ENCODE results near the gene ICAM4. TPM values are rescaled to one million over a fixed set of nuclear protein-coding genes. Genes with fewer than 3 reads are reported as not detected.
"Not testable (repeated sequence)": the region's sequence is repeated elsewhere in the genome, so short reads cannot be mapped to it uniquely, and the experiment has no call there.

ICAM4 gene, protein sequence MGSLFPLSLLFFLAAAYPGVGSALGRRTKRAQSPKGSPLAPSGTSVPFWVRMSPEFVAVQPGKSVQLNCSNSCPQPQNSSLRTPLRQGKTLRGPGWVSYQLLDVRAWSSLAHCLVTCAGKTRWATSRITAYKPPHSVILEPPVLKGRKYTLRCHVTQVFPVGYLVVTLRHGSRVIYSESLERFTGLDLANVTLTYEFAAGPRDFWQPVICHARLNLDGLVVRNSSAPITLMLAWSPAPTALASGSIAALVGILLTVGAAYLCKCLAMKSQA
- 66.0 TPM for total RNA-seq

DNA sequence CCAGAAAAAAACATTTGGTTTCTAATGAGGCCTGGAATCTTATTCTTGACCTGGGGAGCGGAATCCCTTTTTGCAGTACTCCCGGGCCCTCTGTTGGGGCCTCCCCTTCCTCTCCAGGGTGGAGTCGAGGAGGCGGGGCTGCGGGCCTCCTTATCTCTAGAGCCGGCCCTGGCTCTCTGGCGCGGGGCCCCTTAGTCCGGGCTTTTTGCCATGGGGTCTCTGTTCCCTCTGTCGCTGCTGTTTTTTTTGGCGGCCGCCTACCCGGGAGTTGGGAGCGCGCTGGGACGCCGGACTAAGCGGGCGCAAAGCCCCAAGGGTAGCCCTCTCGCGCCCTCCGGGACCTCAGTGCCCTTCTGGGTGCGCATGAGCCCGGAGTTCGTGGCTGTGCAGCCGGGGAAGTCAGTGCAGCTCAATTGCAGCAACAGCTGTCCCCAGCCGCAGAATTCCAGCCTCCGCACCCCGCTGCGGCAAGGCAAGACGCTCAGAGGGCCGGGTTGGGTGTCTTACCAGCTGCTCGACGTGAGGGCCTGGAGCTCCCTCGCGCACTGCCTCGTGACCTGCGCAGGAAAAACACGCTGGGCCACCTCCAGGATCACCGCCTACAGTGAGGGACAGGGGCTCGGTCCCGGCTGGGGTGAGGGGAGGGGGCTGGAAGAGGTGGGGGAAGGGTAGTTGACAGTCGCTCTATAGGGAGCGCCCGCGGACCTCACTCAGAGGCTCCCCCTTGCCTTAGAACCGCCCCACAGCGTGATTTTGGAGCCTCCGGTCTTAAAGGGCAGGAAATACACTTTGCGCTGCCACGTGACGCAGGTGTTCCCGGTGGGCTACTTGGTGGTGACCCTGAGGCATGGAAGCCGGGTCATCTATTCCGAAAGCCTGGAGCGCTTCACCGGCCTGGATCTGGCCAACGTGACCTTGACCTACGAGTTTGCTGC lies at the start of gene ICAM4:
TSS of gene ICAM4 (plus strand) at position 153 of the 935 bp plus-strand sequence. CDS start at position 211, 58 bp downstream.
- DNase-seq (ENCODE audit: low read depth in 2 of 3, low spot score in 2 of 3), result peak in 1 of 3 donors; percentile 83

DNA sequence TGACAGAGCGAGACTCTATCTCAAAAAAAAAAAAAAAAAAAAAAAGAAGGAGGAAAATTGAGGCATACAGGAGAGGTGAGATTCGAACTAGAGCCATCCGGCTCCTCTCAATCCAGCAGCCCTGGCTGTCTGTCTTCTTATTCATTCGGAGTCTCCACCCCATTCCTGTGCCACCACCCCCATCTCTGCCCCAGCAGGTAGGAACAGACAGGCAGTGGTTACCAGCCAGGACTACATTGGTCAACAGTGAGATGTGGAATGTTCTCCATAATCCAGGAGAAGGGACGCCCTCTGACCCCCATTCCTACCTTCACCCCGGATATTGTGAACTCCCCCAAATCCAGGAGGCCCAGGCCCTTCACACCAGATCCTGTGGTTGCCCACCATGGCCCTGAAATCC lies 49.1 kb upstream of the ICAM4 start:
- no peak for DNase-seq (ENCODE audit: low read depth in 2 of 3, low spot score in 2 of 3)

- peak in 1 of 3 donors; percentile 29 for DNase-seq (ENCODE audit: low read depth in 2 of 3, low spot score in 2 of 3)
Measured at GRCh38 chr19:10238172-10238783, 48.5 kb upstream of the ICAM4 start.

DNA sequence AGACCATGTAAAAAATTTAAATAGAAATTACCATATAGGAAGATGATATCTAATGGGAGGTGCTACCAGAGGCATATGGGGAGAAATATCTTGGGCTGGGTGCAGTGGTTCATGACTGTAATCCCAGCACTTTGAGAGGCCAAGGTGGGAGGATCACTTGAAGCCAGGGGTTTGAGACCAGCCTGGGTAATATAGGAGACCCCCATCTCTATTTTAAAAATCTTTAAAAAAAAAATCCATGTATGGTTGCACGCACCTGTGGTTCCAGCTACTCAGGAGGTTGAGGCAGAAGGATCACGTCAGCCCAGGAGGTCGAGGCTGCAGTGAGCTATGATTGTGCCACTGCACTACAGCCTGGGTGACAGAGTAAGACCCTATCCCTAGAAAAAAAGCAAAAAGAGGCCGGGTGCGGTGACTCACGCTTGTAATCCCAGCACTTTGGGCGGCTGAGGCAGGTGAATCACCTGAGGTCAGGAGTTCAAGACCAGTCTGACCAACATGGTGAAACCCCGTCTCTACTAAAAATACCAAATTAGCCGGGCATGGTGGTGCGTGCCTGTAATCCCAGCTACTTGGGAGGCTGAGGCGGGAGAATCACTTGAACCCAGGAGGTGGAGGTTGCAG lies 44.8 kb upstream of the ICAM4 start:
- DNase-seq (ENCODE audit: low read depth in 2 of 3, low spot score in 2 of 3), result not testable (repeated sequence)

DNA sequence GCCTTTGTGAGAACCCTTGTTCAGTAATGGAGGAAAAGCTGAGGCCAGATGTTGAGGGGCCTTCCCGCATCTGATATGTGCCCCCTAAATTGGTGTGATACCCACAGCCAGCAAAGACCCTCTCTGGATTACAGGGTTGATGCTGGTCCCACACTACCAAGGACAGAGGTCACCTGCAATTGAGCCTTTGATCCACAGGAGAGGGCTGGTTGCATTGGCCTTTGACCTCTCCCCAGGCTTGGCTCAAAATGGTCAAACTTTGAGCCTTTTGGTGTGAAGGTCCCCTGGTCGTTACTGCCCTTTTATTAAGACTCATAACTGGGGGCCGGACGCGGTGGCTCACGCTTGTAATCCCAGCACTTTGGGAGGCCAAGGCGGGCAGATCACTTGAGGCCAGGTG lies 43.1 kb upstream of the ICAM4 start:
- no peak for DNase-seq (ENCODE audit: low read depth in 2 of 3, low spot score in 2 of 3)

DNA sequence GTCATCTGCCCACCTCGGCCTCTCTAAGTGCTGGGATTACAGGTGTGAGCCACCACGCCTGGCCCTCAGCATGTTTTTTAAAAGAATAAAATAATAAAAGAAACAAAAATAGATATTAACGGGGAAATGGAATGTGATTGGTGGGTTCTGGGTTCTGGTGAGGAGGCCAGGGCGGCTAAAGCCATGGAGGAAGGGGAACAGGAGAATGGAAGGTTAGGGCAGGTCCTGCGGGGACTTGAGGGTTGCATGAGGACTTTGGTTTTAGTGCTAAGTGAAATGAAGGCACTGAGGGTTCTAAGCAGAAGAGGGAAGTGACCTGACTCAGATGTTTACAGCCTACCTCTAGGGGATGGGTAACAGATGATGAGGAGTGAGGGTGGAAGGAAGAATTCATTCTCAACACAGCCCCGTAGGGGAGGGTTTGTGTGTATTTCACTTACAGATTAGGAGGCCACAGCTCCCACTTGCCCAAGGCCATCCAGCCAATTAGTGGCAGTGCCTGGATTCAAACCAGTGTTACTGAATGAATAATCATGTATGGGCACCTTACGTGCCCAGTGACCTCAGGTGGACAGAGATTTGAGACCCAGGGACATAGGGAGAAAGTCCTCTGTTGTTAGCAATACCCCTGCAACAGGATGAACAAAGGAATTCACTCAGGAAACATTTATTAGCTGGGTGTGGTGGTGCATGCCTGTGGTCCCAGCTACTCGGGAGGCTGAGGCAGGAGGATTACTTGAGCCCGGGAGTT lies 41.4 kb upstream of the ICAM4 start:
- no peak for DNase-seq (ENCODE audit: low read depth in 2 of 3, low spot score in 2 of 3)

DNA sequence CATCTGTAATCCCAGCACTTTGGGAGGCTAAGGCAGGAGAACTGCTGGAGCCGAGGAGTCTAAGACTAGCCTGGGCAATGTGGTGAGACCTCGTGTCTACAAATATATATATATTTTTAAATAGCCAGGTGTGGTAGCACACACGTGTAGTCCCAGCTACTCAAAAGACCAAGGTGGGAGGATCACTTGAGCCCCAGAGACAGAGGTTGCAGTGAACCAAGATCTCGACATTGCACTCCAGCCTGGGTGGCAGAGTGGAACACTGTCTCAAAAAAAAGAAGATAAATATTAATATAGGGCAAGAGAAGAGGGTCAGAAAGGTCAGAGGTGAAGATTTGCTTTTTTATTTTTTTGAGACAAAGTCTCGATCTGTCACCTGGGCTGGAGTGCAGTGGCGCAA lies 40.2 kb upstream of the ICAM4 start:
- no peak for DNase-seq (ENCODE audit: low read depth in 2 of 3, low spot score in 2 of 3)

GRCh38 chr19:10251792-10252694 lies 34.7 kb upstream of the ICAM4 start, which contains the start of gene MRPL4:
Gene MRPL4, plus strand, starts transcription at chr19:10252214. Its CDS starts 40 bp downstream, at chr19:10252254.
- peak; percentile 90 to 99 (median 97) for DNase-seq (ENCODE audit: low read depth in 2 of 3, low spot score in 2 of 3)

DNA sequence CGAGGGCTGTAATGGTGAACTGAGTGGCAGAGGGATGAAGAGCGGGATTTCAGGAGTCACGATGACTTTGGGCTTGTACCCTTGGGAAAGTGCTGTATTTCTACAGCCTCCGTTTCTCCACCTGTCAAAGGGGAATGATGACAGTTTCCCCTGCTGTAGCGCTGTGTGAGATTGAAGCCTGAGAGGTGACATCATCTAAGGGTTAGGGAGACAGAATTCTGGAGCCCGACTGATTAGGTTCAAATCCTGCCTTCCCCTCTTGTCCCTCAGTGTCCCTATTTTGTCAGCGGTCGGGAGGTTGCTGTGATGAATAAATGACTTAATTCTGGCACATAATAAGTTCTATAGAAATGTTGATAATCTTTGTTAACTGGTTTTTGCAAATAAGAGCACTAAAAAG lies 34.0 kb upstream of the ICAM4 start:
- DNase-seq (ENCODE audit: low read depth in 2 of 3, low spot score in 2 of 3), result no peak

- DNase-seq (ENCODE audit: low read depth in 2 of 3, low spot score in 2 of 3), result no peak
Measured at GRCh38 chr19:10254244-10254643, 32.5 kb upstream of the ICAM4 start.

- DNase-seq (ENCODE audit: low read depth in 2 of 3, low spot score in 2 of 3), result no peak
Measured at GRCh38 chr19:10255358-10255757, 31.4 kb upstream of the ICAM4 start.

DNA sequence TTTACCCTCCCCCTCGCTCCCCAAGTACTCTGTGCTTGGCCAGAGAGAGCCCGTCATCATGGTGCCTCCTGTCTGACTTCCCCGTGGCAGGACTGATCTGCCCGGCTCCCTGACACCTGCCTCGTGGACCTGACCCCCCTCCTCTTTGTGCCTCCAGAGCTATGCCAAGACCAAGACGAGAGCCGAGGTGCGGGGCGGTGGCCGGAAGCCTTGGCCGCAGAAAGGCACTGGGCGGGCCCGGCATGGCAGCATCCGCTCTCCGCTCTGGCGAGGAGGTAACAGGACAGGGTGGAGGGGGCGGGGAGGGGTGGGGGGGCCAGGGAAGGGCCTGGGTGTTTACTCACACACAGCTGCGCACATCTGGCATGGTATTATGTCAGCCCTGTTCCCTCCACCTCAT lies 30.2 kb upstream of the ICAM4 start:
- no peak for DNase-seq (ENCODE audit: low read depth in 2 of 3, low spot score in 2 of 3)

DNA sequence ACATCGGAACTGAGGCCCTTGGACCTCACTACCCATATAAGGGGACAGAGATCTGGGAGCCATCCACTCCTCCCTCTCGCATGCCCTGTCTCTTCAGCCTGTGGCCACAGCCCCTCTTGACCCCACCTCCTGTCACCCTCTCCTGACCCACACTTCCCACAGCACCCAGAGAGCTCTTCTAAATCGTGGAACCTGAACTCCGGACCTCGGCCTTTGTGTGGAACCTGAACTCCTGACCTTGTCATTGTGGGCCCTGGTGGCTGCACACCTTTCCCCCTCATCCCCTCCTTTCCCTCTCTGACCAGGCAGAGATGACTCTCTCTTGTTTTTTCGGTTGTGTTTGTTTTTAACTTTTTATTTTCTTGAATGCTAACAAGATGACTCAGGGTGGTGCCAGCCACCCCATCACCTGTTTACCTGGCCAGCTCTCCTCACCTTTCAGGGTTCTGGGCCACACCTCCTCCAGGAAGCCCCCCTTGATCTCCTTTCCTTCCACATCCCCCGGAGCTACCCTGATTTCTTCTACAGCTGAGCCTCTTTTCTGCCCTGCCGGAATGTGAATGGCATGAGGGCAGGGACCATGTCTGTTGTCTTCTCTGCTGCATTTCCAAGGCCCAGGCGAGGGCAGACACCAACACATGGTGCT lies 29.7 kb upstream of the ICAM4 start:
- no peak for DNase-seq (ENCODE audit: low read depth in 2 of 3, low spot score in 2 of 3)

DNA sequence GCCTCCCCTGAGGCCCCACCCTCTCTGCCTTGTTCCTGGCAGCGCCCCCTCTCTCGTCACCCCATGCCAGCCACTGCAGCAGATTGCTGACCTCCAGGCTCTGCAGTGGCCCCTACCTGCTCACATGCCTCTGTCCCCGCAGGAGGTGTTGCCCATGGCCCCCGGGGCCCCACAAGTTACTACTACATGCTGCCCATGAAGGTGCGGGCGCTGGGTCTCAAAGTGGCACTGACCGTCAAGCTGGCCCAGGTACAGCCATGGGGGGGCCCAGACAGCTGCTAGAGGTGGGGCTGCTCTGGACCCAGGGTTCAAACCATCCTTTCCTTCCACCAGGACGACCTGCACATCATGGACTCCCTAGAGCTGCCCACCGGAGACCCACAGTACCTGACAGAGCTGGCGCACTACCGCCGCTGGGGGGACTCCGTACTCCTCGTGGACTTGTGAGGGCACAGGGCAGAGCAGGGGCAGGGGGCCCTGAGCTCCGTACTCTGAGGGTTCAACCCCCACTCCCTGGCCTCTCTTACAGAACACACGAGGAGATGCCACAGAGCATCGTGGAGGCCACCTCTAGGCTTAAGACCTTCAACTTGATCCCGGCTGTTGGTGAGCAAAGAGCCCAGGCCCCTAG lies 28.6 kb upstream of the ICAM4 start:
- DNase-seq (ENCODE audit: low read depth in 2 of 3, low spot score in 2 of 3), result no peak

DNA sequence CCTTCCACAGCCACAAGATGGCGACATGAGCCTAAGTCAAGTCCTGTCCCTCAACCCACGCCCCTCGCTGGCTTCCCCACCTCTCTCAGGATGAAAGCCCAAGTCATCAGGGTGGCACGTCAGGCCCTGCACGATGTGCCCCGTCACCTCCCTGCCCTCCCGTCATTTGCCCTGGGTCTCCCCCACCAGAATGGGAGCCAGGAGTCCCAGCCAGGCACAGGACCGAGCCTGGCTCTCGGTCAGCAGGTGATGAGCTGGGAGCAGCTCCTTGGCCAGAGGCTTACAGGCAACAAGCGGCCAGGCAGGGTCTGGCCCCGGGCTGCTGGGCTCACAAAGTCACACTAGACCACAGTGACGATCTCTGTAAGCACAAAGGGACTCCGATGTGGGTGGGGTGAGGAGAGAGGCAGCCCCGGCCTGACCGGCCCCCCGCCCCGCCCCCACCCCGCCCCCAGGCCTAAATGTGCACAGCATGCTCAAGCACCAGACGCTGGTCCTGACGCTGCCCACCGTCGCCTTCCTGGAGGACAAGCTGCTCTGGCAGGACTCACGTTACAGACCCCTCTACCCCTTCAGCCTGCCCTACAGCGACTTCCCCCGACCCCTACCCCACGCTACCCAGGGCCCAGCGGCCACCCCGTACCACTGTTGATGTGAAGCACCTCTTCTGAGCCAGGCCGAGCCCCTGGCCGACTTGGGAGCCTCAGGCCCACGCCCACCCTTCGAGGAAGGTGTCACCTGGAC lies 27.4 kb upstream of the ICAM4 start:
- peak; percentile 58 to 97 (median 92) for DNase-seq (ENCODE audit: low read depth in 2 of 3, low spot score in 2 of 3)

GRCh38 chr19:10260141-10260584 lies 26.6 kb upstream of the ICAM4 start:
- no peak for DNase-seq (ENCODE audit: low read depth in 2 of 3, low spot score in 2 of 3)

DNA sequence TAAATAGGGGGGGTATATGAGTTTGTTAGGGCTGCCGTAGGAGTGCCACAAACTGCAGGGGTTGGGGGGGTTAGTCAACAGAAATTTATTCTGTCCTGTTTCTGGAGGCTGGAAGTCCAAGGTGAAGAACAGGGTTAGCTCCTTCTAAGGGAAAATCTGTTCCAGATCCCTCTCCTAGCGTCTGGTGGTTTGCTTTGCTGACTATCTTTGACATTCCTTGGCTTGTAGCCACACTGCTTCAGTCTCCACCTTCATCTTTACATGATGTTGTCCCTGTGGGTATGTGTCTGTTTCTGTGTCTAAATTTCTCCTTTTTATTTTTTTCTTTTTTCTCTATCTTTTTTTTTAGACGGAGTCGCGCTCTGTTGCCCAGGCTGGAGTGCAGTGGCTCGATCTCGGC lies 24.0 kb upstream of the ICAM4 start:
- no peak for DNase-seq (ENCODE audit: low read depth in 2 of 3, low spot score in 2 of 3)
